Panc1 (cell line): ENCODE measurements around the gene LENG8. TPM values are rescaled to one million over a fixed set of nuclear protein-coding genes. Genes with fewer than 3 reads are reported as not detected.

Source experiments
- ATAC-seq: fragments of 200-7000 bp; cut with Tn5 transposase; 2 replicates; pipeline ENCODE4 v1.9.1; 2020; ENCODE audit warnings: mild to moderate bottlenecking, moderate library complexity
- BruUV-seq: library from RNA; stranded (reverse); fragments of 400-500 nt; replicated peaks from 2 replicates; lab custom pipeline; 2021; lab: Mats Ljungman, UMichigan
- CTCF ChIA-PET: fragments of 300-600 bp; sonication (Branson Sonifier 250); formaldehyde crosslinking; loops from one replicate; lab custom pipeline; 2022; ENCODE audit warnings: antibody characterized with exemption; lab: Charles Lee
- POLR2A ChIA-PET: fragments of 300-600 bp; sonication (Branson Sonifier 250); formaldehyde crosslinking; loops from one replicate; lab custom pipeline; 2022; ENCODE audit warnings: antibody characterized with exemption; lab: Charles Lee
- DNase-seq: peaks from one replicate; pipeline ENCODE4 v3.0.0-alpha.2; 2010; ENCODE audit warnings: low read depth, low spot score
- H3K27ac ChIP-seq: 2 replicates; pipeline ENCODE4 v1.5.1; 2011; ENCODE audit warnings: mild to moderate bottlenecking, low read length, inconsistent platforms
- H3K27me3 ChIP-seq: fragments of 200-500 bp; sonication (Bioruptor generic); 2 replicates; pipeline ENCODE4 v1.6.0; 2014; ENCODE audit warnings: low read length, inconsistent platforms; ENCODE audit not compliant: control insufficient read depth, insufficient read depth
- H3K36me3 ChIP-seq: fragments of 200-500 bp; sonication (Bioruptor generic); 2 replicates; pipeline ENCODE4 v1.5.1; 2014; ENCODE audit warnings: inconsistent platforms, mild to moderate bottlenecking, low read length, moderate library complexity; ENCODE audit not compliant: control insufficient read depth, insufficient read depth
- H3K4me1 ChIP-seq: 2 replicates; pipeline ENCODE4 v1.5.1; 2011; ENCODE audit warnings: inconsistent platforms, mild to moderate bottlenecking, low read length, moderate library complexity; ENCODE audit not compliant: control insufficient read depth, insufficient read depth
- H3K4me3 ChIP-seq, 2 experiments: 2 replicates each; pipeline ENCODE4 v1.5.1; 2011 to 2012; ENCODE audit warnings: low read depth in 2 of 2, low read length in 2 of 2, mild to moderate bottlenecking in 2 of 2, inconsistent platforms in 1 of 2, moderate library complexity in 1 of 2
- H3K9me3 ChIP-seq: fragments of 200-500 bp; sonication (Bioruptor generic); 2 replicates; pipeline ENCODE4 v1.5.1; 2014; ENCODE audit warnings: low read depth, mild to moderate bottlenecking, inconsistent platforms, low read length, moderate library complexity; ENCODE audit not compliant: control insufficient read depth, insufficient read depth
- POLR2AphosphoS5 ChIP-seq: IDR thresholded peaks from 2 replicates; pipeline ENCODE4 v1.6.1; 2012; ENCODE audit warnings: mild to moderate bottlenecking, low read depth, low read length, moderate library complexity
- SIN3A ChIP-seq: IDR thresholded peaks from 2 replicates; pipeline ENCODE4 v1.6.1; 2012; ENCODE audit warnings: low read depth, mild to moderate bottlenecking, low read length, moderate library complexity, borderline replicate concordance; ENCODE audit not compliant: insufficient read depth
- TCF7L2 ChIP-seq: IDR thresholded peaks from 2 replicates; pipeline ENCODE4 v1.6.1; 2011; ENCODE audit warnings: mild to moderate bottlenecking, low read depth, low read length, inconsistent platforms
- in situ Hi-C: cut with HindIII; loops from 2 replicates; pipeline ENCODE4 v1.10.0; 2016; ENCODE audit warnings: low sequenced_read_pairs, low pct_unique_long_range_greater_than_20kb
- intact Hi-C: fragments of 100-400 bp; cut with micrococcal nuclease; formaldehyde crosslinking; loops from one replicate; pipeline ENCODE4 v1.10.0; 2022; ENCODE audit not compliant: unreplicated experiment
- total RNA-seq: library from RNA; stranded (reverse); gene quantifications from one replicate; pipeline ENCODE4 v1.2.1, GENCODE V29; 2021; ENCODE audit not compliant: unreplicated experiment
- TF ChIP-seq, protein P1 (sequence below), 2 experiments: IDR thresholded peaks; 2 replicates each; pipeline ENCODE4 v1.6.1; 2011 to 2012; ENCODE audit warnings: low read depth in 2 of 2, control low read depth in 1 of 2, low read length in 1 of 2, mild to moderate bottlenecking in 1 of 2, moderate library complexity in 1 of 2; ENCODE audit not compliant: insufficient read depth in 1 of 2
- TF ChIP-seq, protein P2 (sequence below): fragments of 450-650 bp; IDR thresholded peaks from 2 replicates; pipeline ENCODE4 v1.5.1; 2017; ENCODE audit warnings: mild to moderate bottlenecking

The LENG8 gene
- total RNA-seq, 1 experiment from 2014 or later = 268 TPM

GRCh38 chr19:54462047-54462654 is 13.2 kb downstream of the LENG8 start:
- peaks cover 26% of the 10 kb centered on the region for H3K4me1 ChIP-seq
- H3K27me3 ChIP-seq = no peaks in the 10 kb centered on the region
- ATAC-seq (peak; percentile 11), DNase-seq (no peak)
- no peaks in the 10 kb centered on the region for H3K9me3 ChIP-seq
- peaks cover 6% of the 10 kb centered on the region; the same call in 1 of the 2 replicates for H3K36me3 ChIP-seq
- 0 out of 2 replicates have a peak, but pooled peaks have one; percentile 17 for TF ChIP-seq SIN3A
- no peak; the same call in none of the 2 replicates for TF ChIP-seq POLR2AphosphoS5
- H3K27ac ChIP-seq = peak overlapping the region; percentile 86
- CTCF ChIA-PET = no interaction called here
- no TSS peak for BruUV-seq
- H3K4me3 ChIP-seq = peak overlapping the region; percentile 56 to 70
- in situ Hi-C loops = no loop called here
- POLR2A ChIA-PET = interaction anchor here (0.6 to 1.2 kb wide), 2 partner anchors 9 to 12 kb away, joined by 6 to 11 read pairs; no protein-coding TSS in a partner anchor
- intact Hi-C loops = no loop called here

DNA sequence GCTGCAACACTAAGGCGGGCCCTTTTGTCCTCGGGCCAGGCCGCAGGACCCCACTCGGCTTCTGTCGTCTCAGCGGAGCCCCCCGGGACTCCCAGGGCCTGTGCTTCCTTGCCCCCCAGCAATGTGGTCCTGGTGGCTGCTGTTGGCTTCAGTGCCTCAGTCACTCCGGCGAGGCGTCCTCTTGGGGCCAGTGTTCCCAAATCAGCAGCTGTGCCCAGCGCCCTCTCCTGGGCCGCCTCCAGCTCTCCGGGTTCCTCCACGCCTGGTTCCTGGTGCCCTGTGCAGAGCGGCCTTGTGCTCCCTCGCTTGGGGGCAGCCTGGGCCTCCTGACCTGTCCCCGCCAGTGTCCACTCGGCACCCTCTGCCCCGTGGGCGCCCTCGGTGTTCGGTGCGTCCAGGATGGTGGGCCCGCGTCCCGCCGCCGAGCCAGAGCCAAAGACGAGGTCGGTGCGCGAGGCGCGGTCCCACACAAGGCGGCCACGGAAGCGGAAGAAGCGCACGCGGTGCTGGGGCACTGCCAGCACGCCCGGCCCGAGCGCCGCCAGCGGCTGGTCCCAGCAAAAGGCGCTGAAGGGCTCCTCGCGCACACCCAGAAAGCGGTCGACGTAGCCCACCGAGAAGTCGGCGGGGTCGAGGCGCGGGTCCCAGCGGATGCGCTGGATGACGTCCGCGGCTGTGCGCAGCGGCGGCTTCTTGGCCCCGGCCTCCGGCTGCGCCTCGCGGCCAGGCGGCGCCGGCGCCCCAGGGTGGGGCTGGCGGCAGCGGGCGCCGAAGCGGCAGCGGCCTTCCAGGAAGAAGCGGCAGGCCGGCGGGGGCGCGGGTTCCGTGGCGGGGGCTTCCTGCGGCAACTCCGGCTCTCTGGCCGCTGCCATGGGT is 13.9 kb downstream of the LENG8 start:
- peaks cover 6% of the 10 kb centered on the region; the same call in 1 of the 2 replicates for H3K36me3 ChIP-seq
- no peaks in the 10 kb centered on the region for H3K27me3 ChIP-seq
- ChIA-PET CTCF (no interaction called here), POLR2A (interaction anchor here (1.0 to 1.2 kb wide), 2 partner anchors 12 to 14 kb away, joined by 11 to 20 read pairs; partner anchors contain the start of gene LENG8)
- DNase-seq (no peak), ATAC-seq (peak; percentile 64)
- peaks cover 26% of the 10 kb centered on the region for H3K4me1 ChIP-seq
- BruUV-seq = no TSS peak
- in situ Hi-C loops = no loop called here
- peak overlapping the region; percentile 56 to 70 for H3K4me3 ChIP-seq
- H3K27ac ChIP-seq = peak overlapping the region; percentile 87
- peak; percentile 35; the same call in 1 of the 2 replicates for TF ChIP-seq SIN3A
- TF ChIP-seq, protein P1, sequence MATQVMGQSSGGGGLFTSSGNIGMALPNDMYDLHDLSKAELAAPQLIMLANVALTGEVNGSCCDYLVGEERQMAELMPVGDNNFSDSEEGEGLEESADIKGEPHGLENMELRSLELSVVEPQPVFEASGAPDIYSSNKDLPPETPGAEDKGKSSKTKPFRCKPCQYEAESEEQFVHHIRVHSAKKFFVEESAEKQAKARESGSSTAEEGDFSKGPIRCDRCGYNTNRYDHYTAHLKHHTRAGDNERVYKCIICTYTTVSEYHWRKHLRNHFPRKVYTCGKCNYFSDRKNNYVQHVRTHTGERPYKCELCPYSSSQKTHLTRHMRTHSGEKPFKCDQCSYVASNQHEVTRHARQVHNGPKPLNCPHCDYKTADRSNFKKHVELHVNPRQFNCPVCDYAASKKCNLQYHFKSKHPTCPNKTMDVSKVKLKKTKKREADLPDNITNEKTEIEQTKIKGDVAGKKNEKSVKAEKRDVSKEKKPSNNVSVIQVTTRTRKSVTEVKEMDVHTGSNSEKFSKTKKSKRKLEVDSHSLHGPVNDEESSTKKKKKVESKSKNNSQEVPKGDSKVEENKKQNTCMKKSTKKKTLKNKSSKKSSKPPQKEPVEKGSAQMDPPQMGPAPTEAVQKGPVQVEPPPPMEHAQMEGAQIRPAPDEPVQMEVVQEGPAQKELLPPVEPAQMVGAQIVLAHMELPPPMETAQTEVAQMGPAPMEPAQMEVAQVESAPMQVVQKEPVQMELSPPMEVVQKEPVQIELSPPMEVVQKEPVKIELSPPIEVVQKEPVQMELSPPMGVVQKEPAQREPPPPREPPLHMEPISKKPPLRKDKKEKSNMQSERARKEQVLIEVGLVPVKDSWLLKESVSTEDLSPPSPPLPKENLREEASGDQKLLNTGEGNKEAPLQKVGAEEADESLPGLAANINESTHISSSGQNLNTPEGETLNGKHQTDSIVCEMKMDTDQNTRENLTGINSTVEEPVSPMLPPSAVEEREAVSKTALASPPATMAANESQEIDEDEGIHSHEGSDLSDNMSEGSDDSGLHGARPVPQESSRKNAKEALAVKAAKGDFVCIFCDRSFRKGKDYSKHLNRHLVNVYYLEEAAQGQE (IDR thresholded peaks at IDR 0.05; ENCODE audit: insufficient read depth in 1 of 2, low read depth in 2 of 2, low read length in 1 of 2) = peak in 1 of 2 experiments; percentile 65; a peak in 1 of 4 replicates
- TF ChIP-seq TCF7L2 = no peak
- TF ChIP-seq, protein P2, sequence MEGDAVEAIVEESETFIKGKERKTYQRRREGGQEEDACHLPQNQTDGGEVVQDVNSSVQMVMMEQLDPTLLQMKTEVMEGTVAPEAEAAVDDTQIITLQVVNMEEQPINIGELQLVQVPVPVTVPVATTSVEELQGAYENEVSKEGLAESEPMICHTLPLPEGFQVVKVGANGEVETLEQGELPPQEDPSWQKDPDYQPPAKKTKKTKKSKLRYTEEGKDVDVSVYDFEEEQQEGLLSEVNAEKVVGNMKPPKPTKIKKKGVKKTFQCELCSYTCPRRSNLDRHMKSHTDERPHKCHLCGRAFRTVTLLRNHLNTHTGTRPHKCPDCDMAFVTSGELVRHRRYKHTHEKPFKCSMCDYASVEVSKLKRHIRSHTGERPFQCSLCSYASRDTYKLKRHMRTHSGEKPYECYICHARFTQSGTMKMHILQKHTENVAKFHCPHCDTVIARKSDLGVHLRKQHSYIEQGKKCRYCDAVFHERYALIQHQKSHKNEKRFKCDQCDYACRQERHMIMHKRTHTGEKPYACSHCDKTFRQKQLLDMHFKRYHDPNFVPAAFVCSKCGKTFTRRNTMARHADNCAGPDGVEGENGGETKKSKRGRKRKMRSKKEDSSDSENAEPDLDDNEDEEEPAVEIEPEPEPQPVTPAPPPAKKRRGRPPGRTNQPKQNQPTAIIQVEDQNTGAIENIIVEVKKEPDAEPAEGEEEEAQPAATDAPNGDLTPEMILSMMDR = no peak; the same call in 1 of the 2 replicates
- no peak; the same call in none of the 2 replicates for TF ChIP-seq POLR2AphosphoS5
- H3K9me3 ChIP-seq = no peaks in the 10 kb centered on the region
- intact Hi-C loops = no loop called here
